Measurements from ENCODE around the gene HTT.

The HTT gene

DNA sequence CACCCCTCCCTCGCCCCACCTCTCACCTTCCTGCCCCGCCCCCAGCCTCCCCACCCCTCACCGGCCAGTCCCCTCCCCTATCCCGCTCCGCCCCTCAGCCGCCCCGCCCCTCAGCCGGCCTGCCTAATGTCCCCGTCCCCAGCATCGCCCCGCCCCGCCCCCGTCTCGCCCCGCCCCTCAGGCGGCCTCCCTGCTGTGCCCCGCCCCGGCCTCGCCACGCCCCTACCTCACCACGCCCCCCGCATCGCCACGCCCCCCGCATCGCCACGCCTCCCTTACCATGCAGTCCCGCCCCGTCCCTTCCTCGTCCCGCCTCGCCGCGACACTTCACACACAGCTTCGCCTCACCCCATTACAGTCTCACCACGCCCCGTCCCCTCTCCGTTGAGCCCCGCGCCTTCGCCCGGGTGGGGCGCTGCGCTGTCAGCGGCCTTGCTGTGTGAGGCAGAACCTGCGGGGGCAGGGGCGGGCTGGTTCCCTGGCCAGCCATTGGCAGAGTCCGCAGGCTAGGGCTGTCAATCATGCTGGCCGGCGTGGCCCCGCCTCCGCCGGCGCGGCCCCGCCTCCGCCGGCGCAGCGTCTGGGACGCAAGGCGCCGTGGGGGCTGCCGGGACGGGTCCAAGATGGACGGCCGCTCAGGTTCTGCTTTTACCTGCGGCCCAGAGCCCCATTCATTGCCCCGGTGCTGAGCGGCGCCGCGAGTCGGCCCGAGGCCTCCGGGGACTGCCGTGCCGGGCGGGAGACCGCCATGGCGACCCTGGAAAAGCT is at the start of gene HTT, which contains the start of gene HTT-AS:
Gene HTT (plus strand): TSS at position 604 of the 768 bp plus-strand sequence. CDS start 145 bp downstream, at position 749.
Gene HTT-AS (minus strand): TSS at position 461 of the 768 bp plus-strand sequence.
- DNase-seq = peak; percentile 89

DNA sequence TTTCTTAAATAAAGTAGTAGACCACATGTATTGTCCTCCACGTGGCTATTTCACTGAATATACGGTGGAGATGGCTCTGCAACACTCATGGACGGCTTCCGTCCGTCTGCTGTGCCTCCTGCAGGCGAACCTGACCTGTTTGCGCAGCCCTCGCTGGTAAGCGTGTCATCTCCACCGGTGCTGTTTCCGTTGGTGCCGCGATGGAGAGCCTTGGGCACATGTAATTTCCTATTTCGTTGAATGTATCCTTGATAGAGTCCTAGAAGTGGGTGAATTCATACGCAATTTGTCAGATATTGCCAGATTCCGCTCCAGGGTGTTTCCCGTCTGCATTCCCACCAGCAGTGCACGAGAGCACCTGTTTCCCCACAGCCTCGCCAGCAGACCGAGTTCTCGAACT is 48.6 kb upstream of the HTT start:
- no peak for DNase-seq

DNA sequence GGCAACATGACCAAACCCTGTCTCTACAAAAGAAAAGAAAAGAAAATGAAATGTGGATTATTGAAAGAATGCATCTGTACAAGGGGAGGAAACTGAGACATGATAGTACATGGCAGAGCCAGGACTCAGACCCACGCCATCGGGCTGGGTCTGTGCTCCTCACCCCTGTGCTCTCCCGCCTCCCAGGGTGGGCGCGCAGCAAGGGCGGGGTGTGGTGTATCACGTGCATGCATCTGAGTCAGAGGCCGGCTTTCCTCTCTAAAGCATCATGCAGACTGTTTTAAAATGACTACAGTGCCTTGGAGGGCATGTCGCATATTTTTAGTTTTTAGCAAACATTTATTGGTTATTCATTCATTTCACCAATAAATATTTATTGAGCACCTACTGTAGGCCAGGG is 47.9 kb upstream of the HTT start:
- no peak for DNase-seq

DNA sequence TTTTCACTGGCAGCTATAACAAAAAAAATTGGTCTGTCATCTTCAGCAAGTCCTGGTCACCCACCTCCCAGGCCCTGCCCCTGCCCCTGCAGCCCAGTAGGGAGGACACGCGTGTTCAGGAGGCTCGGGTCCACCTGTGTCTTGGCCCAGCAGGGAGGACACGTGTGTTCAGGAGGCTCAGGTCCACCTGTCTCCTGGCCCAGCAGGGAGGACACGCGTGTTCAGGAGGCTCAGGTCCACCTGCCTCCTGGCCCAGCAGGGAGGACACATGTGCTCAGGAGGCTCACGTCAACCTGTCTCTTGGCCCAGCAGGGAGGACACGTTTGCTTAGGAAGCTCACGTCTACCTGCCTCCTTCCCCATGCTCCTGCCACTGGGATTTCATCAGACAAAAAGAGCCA is 45.0 kb upstream of the HTT start:
- no peak for DNase-seq

DNA sequence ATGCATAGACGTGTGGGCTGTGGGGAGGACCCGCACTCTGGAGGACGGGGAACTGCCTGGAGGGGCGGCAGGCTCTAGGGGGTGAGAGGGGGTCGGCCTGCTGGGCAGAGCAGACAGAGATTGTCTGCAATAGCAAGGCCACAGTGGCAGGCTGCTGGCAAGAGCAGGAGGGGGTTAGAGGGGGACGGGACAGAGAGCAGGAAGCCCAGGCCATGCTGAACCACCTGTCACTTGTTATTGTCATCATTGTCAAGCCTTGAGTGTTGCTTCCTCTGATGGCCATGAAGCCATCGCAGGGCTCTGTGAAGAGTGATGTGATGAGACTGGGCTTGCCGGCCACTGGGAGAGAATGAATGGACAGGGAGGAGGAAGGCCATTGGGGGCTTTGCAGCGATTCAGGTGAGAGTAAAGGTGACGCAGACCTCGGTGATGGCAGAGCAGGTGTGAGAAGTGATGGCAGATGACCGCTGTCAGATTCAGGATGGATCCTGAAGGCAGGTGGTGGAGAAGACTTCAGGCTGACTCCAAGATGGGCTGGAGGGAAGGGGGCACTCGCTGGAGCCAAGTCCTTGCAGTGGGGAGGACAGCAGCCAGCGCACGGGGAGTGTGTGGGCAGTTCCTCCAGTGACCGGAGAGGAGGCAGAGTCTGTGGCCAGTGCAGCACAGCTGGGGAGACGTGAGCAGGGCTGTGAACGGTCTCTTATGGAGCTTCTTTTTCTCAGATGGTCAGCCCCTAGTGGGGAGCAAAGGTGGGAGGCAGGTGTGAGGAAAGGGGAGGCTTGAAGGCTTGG is 43.7 kb upstream of the HTT start:
- no peak for DNase-seq

DNA sequence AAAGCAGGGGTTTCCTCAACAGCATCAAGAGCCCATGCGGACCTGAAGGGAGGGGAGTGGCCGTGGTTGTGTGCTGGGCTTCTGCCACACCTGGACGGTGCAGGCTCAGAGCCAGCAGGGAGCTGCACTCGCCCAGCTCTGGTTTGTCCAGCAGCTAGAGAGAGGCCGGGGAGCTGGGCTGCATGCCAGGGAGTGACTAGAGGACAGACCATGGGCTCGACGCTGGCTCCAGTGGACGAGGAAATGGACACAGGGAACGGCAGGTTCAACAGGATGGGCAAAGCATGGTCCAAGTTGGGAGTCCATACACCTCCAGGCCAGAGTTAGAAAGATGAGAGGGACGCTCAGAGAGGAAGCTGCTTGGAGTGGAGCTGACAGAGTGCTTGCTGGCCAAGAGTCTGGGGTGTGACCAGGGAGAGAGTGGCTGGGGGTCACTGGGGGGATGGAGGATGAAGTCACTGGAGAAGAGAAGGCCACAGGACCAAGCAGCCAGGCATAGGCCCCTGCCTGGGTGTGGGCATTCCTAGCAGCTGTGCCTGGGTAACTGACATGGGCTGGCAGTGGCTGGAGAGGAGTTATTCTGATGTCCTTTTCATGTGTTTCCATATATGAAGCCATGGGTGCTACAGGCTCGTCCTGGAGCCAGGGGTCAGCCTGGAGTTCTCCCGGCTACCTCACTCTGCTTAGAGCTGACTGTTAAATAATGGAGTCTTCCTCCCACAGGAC is 43.0 kb upstream of the HTT start:
- no peak for DNase-seq

DNA sequence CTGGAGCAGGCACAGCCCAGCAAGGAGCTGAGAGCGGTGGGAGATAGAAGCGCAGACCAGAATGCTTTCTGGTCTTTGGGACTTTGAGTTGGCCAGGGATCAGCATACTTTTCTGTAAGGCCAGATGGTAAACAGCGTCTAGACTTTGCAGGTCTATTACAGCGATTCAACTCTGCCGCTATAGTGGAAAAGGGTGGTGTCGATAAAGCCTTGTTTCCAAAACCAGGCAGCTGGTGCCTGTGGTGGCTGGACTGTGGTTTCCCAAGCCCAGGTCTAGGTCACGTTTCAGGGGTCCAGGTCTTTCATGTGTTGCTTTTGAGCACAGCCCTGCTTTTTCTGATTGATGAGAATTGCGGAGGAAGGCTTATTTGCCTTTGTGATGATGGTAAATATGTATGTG is 40.2 kb upstream of the HTT start:
- DNase-seq = no peak

DNA sequence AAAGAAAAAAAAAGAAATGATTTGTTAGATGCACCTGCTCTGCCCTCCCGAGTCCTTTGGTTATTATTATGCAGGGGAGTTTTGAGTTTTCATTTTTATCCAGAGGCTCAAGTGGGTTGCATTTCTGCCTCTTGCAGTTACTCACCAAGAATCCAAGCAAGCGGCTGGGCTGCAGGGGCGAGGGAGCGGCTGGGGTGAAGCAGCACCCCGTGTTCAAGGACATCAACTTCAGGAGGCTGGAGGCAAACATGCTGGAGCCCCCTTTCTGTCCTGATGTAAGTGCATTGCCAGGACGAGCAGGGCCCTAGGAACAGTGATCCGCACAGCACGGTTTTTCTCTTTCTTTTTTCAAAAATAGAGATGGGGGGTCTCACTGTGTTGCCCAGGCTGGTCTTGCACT is 39.2 kb upstream of the HTT start:
- DNase-seq = no peak

DNA sequence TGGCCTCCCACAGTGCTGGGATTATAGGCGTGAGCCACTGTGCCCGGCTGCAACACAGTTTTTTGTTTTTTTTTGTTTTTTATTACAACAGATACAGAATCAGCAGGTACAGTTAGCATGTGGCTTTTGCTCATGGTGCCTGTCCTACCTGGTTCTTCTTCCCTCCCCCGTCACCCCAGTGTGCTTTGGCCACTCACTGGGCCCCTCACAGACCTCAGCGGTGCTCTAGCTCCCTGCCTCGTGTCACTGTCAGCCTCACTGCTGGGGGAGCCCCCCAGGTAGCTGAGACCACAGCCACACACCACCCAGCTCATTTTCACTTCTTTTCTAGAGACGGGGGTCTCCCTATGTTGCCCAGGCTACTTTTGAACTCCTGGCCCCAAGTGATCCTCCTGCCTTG is 38.8 kb upstream of the HTT start:
- DNase-seq = no peak

DNA sequence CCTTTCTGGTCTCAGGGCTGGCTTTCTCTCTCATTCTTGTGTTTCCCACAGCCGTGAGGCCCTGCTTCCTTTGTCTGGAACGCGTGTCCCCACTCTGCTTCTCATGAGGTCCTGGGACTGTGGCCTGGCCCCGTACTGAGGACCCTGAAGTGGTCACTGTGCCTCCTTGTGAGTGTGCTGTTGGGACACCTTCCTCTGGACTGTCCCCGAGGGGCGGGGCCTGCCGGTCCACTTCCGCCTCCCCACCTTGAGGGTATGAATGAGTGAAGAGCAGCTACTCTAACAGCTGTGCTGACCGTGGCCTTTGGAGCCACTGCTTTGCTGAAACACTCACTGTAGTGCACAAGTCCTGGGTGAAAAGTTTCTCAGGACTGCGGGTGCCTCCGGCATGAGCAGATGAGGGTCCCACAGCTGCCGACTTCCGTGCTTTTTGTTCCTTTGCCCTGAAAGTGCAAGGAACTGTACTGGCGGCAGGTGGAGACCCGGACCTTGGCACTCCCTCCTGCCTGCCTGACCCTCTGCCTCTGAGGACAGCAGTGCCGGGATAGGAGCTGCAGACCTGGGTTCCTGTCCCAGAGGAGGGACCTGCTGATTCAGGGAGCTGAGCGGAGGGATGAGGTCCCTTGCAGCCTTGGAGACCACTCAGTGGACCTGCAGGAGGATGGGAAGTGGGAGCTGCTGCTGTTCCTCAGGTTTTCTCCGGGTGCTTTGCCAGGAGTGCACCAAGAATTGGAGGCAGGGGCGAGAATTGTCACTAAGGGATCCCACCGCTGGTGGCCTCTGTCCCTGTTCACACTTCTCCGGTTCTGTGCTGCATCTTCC is 38.1 kb upstream of the HTT start:
- DNase-seq = no peak

DNA sequence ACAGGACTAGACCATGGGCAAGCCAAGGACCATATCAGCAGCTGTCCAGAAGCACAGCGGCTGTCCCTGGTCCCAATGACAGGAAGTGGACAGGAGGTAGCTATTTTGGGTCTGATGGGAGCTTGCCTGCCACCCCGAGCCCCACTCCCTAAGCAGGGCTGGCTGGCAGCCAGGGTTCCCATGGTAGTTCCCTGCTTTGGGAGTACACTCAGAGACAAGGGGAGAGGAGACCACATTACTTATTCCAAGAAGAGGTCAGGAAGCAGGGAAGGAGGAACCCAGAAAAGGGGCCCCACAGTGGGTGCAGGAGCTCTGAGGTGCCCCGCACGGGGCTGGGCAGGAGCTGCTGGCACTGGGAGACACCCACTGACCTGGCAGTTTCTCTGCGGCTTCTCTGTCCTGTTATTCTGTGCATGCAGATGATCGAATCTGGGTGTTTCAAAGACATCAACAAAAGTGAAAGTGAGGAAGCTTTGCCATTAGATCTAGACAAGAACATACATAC is 36.5 kb upstream of the HTT start:
- DNase-seq = no peak

DNA sequence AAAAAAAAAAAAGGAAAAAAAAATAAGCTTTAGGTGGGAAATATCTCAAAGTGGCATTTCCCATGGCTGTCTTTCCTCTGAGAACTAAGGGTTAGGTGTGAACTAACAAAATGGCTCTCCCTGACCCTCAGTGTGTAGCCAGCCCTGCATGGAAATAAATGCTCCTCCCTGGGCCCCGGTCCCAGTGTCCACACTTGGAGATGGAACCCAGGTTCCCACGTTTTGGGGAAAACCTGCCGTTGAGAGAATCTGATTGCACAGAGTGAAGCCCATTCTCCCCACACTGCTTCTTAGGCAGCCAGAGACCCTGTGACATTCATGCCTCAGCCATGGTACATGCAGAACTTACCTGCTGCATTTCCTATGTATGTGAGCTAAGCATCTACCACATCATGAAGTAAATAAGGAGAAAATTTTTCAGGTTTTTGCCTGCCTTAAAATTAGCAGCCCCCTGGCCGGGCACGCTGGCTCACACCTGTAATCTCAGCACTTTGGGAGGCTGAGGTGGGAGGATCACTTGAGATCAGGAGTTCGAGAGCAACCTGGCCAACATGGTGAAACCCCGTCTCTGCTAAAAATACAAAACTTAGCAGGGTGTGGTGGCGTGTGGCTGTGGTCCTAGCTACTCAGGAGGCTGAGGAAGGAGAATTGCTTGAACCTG is 34.6 kb upstream of the HTT start:
- DNase-seq = no peak

DNA sequence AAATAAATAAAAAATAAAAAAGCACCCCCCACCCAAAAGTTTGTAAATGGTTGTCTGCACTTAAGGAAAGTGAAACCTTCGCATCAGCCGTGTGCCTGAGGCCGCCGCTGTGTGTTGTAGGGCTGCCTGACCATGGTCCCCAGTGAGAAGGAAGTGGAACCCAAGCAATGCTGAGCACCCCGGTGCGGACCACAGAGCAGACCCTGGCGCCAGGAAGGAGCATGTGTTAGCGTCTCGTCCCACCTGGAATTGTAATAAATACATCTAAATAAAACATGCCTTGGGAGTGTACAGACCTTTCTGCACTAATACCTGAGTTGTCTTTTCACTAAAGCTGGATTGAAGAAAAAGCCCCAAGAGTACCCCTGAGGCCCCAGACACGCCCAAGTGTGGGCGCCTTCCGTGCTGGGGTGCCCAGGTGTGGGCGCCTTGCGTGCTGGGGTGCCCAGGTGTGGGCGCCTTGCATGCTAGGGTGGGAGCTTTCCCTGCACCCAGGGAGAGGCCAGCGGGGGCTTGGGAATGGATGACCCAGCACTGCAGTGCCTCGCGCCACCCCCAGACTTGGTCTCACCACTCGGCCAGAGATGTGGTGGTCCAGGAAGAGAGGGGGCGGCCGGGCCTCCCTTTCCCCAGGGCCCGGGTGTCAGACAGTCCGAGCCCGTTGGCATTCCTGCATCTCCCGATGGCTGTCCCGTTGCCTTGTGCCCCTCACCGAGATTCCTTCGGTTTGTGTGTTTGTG is 33.9 kb upstream of the HTT start:
- no peak for DNase-seq

DNA sequence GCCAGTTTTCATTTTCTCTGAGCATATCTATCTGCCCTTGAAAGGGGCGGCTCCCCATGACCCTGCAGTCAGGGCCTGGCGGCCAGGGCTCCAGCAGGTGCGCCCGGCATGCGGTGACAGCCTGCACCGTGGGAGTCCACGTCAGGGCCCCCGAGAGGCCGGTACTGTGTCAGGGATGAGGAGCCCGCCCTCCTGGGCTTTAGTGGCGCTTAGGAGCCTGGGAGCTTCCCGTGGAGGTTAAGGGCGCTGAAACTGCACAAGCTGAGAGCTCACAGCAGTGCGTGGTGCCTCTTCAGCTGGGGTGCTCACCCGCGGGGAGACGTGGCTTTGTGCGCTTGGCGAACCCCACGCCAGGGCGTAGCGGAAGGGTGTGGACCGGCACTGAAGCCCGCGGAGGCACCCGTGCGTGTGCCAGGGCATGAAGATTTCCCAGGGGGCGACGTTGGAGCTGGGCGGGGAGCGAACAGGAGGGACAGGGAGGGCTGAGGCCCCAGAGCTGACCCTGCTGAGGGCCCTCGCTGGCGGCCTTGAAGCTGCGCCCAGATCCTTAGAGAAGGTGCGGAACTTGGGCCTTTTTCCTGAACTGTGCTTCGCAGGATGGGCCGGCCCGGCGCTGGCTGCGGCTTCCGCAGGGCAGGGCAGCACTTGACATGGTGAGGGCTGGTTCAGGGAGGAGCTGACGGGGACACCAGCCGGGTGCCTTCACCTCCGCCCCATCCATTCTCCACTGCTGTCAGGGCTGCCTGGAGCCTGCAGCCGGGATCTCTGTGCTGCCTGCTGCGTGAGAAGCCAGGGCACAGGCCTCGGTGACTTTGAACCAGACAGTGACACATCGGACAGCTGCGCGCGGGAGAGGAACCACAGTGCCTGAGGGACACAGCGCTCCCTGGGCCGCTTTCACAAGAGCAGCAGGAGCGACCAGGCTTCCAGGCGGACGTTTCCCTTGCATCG is 33.0 kb upstream of the HTT start:
- DNase-seq = no peak

DNA sequence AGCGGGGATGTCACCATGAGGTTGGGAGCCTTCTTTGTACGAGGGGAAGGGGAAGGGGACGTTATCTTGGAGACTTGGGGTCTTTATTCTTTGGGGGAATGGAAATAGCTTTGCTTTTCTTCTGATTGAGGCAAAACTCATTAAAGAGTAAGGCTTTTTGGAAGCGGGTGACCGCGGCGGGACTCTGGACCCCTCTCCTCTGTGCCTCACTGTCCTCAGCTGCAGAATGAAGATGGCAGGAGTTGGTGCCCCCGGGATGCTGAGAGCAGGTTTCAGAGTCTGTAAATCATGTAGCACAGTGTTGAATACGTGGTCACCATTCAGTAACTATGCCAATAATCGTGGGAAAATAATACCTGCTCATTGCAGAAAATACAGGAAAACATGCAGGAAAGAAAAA is 32.3 kb upstream of the HTT start:
- no peak for DNase-seq

DNA sequence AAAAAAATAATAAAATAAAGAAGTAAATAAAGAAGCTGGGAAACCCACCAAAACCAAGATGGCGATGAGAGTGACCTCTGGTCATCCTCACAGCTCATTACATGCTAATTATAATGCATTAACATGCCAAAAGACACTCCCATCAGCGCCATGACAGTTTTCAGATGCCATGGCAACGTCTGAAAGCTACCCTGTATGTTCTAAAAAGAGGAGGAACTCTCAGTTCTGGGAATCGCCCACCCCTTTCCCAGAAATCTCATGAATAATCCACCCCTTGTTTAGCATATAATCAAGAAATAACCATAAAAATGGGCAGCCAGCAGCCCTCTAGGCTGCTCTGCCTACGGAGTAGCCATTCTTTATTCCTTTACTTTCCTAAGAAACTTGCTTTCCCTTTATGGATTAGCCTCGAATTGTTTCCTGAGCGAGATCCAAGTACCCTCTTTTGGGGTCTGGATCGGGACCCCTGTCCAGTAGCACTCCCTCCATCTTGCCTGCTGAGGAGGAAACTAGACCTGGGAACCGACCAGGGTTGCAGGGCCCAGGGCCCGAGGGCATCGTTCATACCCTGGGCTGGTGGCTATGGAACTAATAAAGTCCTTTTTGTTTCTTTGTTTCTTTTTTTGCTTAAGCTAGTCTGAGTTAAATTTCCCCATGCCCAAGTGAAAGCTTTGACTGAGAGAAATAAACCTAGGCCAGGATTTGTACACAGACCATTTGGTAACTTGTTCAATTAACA is 31.0 kb upstream of the HTT start:
- no peak for DNase-seq

DNA sequence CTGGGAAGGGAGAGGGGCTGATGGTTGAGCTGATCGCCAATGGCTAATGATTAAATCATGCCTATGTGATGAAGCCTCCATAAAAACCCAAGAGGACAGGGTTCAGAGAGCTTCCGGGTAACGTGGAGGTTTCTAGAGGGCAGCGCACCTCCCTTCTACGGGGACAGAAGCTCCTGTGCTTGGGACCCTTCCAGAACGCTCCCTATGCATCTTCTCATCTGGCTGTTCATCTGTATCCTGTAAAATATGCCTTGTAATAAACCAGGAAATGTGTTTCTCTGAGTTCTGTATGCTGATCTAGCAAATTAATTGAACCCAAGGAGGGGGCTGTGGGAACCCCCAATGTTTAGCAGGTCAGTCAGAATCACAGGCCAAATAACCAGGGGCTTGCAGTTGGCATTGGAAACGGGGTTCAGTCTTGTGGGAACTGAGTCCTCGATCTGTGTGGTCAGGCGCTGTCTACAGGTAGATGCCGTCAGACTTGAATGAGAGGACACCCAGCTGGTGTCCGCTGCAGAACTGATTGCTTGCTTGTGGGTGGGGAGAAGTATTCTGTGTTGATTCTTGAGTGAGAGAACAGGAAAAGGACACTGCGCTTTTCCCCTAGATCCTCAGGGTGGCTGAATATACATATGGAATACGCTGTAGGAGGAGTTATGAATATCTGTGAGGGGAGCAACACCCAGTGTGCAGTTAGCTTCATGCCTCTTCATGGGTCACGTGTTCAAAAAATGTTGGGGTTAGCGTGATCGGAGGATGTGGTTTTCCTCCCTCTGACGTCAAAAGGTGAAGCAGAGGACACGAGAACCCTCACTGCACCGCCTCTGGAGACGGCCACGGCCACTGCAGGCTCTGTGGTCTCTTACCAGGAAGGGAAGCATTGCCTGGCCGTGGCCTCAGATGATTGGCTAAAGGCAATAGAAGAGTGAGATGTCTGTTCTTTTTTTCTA is 29.3 kb upstream of the HTT start:
- DNase-seq = no peak

DNA sequence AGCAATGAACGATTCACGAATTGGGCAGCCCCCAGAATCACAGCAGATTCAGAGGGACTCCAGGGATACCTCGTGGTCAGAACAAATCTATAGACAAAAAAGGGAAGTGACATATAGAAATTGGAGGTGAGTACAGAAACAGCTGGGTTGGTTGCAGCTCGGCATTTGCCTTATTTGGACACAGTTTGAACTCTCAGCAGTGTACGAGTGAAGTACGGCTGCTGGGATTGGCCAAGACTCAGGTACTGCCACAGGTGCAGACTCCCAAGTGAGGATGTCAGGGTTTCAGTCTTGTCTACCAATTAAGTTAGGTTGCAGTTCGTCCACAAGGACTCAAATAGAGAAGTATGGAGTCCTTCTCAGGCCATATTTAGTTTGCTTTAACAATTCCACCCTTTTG is 28.3 kb upstream of the HTT start:
- DNase-seq = no peak
